ENCODE data around the gene EPB41L2.
"Not testable (repeated sequence)": the region's sequence is repeated elsewhere in the genome, so short reads cannot be mapped to it uniquely, and the experiment has no call there.

The EPB41L2 gene

GRCh38 chr6:130943738-130944137 is 119.3 kb downstream of the EPB41L2 start:
- DNase-seq = no peak

GRCh38 chr6:130942752-130943151 is 120.3 kb downstream of the EPB41L2 start:
- not testable (repeated sequence) for DNase-seq

- DNase-seq = peak; percentile 67
Observed at GRCh38 chr6:130937942-130938604, 125.0 kb downstream of the EPB41L2 start.

GRCh38 chr6:130936933-130937332 is 126.1 kb downstream of the EPB41L2 start:
- no peak for DNase-seq

GRCh38 chr6:130935978-130936377 is 127.1 kb downstream of the EPB41L2 start:
- DNase-seq = peak; percentile 26

GRCh38 chr6:130934848-130935585 is 128.0 kb downstream of the EPB41L2 start:
- peak; percentile 44 for DNase-seq

- peak; percentile 64 for DNase-seq
Observed at GRCh38 chr6:130933712-130934200, 129.3 kb downstream of the EPB41L2 start.

GRCh38 chr6:130932921-130933320 is 130.1 kb downstream of the EPB41L2 start:
- no peak for DNase-seq

GRCh38 chr6:130932438-130932837 is 130.6 kb downstream of the EPB41L2 start:
- DNase-seq = no peak

GRCh38 chr6:130931683-130932082 is 131.4 kb downstream of the EPB41L2 start:
- no peak for DNase-seq

- peak; percentile 74 for DNase-seq
Observed at GRCh38 chr6:130929036-130929678, 133.9 kb downstream of the EPB41L2 start.

- no peak for DNase-seq
Observed at GRCh38 chr6:130928158-130928912, 134.7 kb downstream of the EPB41L2 start.

GRCh38 chr6:130927305-130927704 is 135.7 kb downstream of the EPB41L2 start:
- DNase-seq = no peak

- DNase-seq = no peak
Observed at GRCh38 chr6:130923350-130923749, 139.7 kb downstream of the EPB41L2 start.

GRCh38 chr6:130922922-130923321 is 140.1 kb downstream of the EPB41L2 start:
- no peak for DNase-seq

GRCh38 chr6:130920969-130921368 is 142.1 kb downstream of the EPB41L2 start:
- DNase-seq = no peak

- no peak for DNase-seq
Observed at GRCh38 chr6:130918171-130918570, 144.9 kb downstream of the EPB41L2 start.

- DNase-seq = not testable (repeated sequence)
Observed at GRCh38 chr6:130915606-130916005, 147.4 kb downstream of the EPB41L2 start.

GRCh38 chr6:130913120-130913519 is 149.9 kb downstream of the EPB41L2 start:
- no peak for DNase-seq

GRCh38 chr6:130912434-130912833 is 150.6 kb downstream of the EPB41L2 start:
- no peak for DNase-seq

GRCh38 chr6:130908958-130909357 is 154.1 kb downstream of the EPB41L2 start:
- no peak for DNase-seq

- DNase-seq = peak; percentile 15
Observed at GRCh38 chr6:130908188-130908587, 154.9 kb downstream of the EPB41L2 start.

- DNase-seq = no peak
Observed at GRCh38 chr6:130907687-130908086, 155.4 kb downstream of the EPB41L2 start.

All from fibroblast of skin of abdomen (primary cell).